Nasal cavity respiratory epithelium epithelial cell of viscerocranial mucosa (primary cell): Measurements from ENCODE around the gene WDR11. TPM values are rescaled to one million over a fixed set of nuclear protein-coding genes. Genes with fewer than 3 reads are reported as not detected.

Experiments
- total RNA-seq: library from RNA; depleted of rRNA; stranded (reverse); fragments of >200 nt; gene quantifications from 2 replicates; pipeline ENCODE4 v1.2.3, GENCODE V29; 2014

The WDR11 gene
- 70.1 and 86.1 TPM in 2 replicates for total RNA-seq

GRCh38 chr10:120850911-120851865 lies at the start of gene WDR11:
Gene WDR11 (plus strand): TSS chr10:120851362. CDS start chr10:120851421, 59 bp downstream.

